GM04504 (cell line): ENCODE measurements around the gene HIP1.
"Not testable (repeated sequence)": the region's sequence is repeated elsewhere in the genome, so short reads cannot be mapped to it uniquely, and the experiment has no call there.

Source experiments
- DNase-seq: peaks from one replicate; pipeline ENCODE4 v3.0.0-alpha.2; 2012; ENCODE audit warnings: low read depth

HIP1 gene

GRCh38 chr7:75575488-75576121 is 163.1 kb downstream of the HIP1 start:
- DNase-seq = peak; percentile 28

- no peak for DNase-seq
These were observed 165.2 kb downstream of the HIP1 start for GRCh38 chr7:75573477-75574019.

- no peak for DNase-seq
These were observed 165.9 kb downstream of the HIP1 start for GRCh38 chr7:75572814-75573213.

GRCh38 chr7:75572396-75572795 is 166.3 kb downstream of the HIP1 start:
- DNase-seq = no peak

- DNase-seq = no peak
These were observed 167.5 kb downstream of the HIP1 start for GRCh38 chr7:75571209-75571608.

GRCh38 chr7:75569629-75570282 is 169.0 kb downstream of the HIP1 start:
- not testable (repeated sequence) for DNase-seq

- DNase-seq = no peak
These were observed 170.7 kb downstream of the HIP1 start for GRCh38 chr7:75567948-75568595.

- DNase-seq = peak; percentile 75
These were observed 173.5 kb downstream of the HIP1 start for GRCh38 chr7:75565132-75565837.

GRCh38 chr7:75563171-75563570 is 175.6 kb downstream of the HIP1 start:
- DNase-seq = no peak

GRCh38 chr7:75559976-75560365 is 178.8 kb downstream of the HIP1 start:
- no peak for DNase-seq

- DNase-seq = no peak
These were observed 179.3 kb downstream of the HIP1 start for GRCh38 chr7:75559355-75559975.

GRCh38 chr7:75556835-75557234 is 181.9 kb downstream of the HIP1 start:
- not testable (repeated sequence) for DNase-seq

- no peak for DNase-seq
These were observed 183.0 kb downstream of the HIP1 start for GRCh38 chr7:75555736-75556135.

- no peak for DNase-seq
These were observed 192.3 kb downstream of the HIP1 start for GRCh38 chr7:75546237-75547015.

- DNase-seq = no peak
These were observed 201.0 kb downstream of the HIP1 start for GRCh38 chr7:75537731-75538130.

- DNase-seq = no peak
These were observed 201.7 kb downstream of the HIP1 start for GRCh38 chr7:75536940-75537538.

- no peak for DNase-seq
These were observed 202.2 kb downstream of the HIP1 start for GRCh38 chr7:75536491-75536890.

- peak; percentile 15 for DNase-seq
These were observed 203.9 kb downstream of the HIP1 start for GRCh38 chr7:75534727-75535307.

- DNase-seq = no peak
These were observed 204.8 kb downstream of the HIP1 start for GRCh38 chr7:75533926-75534325.

GRCh38 chr7:75532639-75533038 is 206.1 kb downstream of the HIP1 start:
- DNase-seq = no peak
